ENCODE results near the gene PTGS1. TPM values are rescaled to one million over a fixed set of nuclear protein-coding genes. Genes with fewer than 3 reads are reported as not detected.
"Not testable (repeated sequence)": the region's sequence is repeated elsewhere in the genome, so short reads cannot be mapped to it uniquely, and the experiment has no call there.

The PTGS1 gene
- total RNA-seq, 1 donor from 2014 or later = 12.5 TPM

DNA sequence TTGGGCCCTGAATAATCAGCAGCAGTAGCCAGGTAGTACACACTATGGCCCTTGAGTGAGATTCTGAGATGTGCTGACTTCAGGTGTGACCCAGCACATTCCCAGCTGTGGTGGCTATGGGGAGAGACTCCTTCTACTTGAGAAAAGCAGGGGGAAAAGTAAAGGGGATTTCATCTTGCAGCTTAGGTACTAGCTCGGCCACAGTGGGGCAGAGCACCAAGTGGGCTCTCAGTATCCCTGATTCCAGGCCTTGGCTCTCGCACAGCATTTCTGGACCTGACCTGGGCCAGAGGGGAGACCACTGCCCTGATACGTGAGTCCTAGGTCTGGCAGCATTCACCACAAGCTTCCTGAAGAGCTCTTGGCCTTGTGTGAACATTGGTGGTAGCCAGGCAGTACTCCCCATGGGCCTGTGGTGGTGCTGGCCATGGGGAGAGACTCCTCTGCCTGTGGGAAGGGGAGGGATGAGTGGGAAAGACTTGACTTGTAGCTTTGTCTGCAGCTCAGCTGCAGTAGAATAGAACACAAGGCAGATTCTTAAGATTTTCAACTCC lies 27.6 kb downstream of the PTGS1 start:
- DNase-seq (ENCODE audit: low spot score) = no peak

DNA sequence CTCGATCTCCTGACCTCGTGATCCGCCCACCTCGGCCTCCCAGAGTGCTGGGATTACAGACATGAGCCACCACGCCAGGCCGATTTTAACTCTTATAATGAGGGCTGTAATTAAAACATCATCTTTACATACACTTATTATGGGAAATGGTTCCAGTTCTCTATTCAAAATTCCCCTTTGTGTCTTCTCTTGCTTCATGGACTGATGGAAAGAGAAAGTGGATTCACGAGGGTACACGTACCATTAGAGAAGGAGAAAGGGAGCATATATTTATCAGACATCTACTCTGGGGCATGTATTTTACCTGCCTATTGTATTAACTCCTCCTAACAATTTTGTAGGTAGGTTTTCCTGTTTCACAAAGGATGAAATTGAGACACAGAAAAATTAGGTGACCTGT lies 31.1 kb downstream of the PTGS1 start:
- no peak for DNase-seq (ENCODE audit: low spot score)

DNA sequence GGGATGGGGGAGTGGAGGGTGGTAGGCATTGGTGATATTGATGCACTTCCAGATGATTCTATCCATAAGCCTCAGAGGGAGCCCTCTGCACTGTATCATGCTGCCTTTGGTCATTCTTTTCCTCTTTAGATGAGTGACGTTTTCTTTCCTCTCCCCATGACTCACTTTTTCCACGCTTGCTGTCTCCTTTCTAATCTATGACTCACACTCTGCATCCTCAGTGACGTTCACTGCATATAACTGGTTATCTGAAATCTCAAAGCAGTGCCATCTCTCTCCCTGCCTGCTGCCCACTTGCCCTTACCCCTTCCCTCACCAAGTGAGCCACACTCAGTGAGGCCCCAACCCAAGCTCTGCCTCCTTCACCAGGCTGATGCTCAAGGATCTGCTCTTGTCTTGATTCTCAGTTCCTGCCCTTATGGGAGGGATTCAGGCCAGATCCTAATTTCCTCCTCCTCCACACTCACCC lies 31.6 kb downstream of the PTGS1 start:
- no peak for DNase-seq (ENCODE audit: low spot score)

DNA sequence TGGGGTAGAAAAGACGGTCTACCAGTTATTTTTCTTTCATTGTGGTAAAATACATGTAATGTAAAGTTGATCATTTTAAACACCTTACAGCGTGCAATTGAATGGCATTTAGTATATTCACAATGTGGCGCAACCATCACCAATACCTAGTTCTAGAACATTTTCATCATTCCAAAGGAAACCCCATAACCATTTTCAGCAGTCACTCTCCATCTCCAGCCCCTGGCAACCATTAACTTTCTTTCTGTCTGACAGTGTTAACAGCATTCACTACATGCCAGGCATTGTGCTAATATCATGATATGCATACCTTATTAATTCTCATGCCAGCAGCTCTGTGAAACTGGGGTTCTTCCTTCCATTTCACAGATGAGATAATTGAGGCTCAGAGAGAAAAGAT lies 32.0 kb downstream of the PTGS1 start:
- DNase-seq (ENCODE audit: low spot score) = no peak

DNA sequence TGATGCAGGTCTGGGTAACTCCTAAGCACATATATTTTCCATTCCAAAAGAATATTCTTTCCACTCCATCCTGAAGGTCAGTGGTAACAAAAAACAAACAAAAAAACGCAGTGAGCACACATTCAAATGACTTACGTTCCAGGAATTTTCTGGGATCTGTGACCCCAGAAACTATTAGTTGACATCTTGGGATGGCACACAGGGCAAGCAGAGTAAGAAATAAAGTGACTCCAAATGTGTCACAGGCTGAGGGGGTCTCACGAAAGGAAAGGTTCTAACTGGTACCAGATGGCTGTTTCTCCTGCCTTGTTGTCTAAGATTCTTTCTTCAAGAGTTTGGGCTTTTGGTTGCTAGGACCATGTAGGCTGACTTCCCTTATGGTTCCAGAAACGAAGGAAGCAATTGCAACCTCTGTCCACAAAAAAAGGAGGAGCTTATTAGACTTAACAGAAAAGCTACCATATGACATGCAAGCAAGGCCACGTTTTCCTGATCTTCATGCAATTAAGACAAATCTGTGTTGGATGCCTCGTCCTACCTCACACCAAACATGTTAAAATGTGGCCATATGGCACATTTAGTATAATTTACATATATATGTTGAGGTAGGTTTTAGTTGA lies 32.7 kb downstream of the PTGS1 start:
- DNase-seq (ENCODE audit: low spot score) = no peak

DNA sequence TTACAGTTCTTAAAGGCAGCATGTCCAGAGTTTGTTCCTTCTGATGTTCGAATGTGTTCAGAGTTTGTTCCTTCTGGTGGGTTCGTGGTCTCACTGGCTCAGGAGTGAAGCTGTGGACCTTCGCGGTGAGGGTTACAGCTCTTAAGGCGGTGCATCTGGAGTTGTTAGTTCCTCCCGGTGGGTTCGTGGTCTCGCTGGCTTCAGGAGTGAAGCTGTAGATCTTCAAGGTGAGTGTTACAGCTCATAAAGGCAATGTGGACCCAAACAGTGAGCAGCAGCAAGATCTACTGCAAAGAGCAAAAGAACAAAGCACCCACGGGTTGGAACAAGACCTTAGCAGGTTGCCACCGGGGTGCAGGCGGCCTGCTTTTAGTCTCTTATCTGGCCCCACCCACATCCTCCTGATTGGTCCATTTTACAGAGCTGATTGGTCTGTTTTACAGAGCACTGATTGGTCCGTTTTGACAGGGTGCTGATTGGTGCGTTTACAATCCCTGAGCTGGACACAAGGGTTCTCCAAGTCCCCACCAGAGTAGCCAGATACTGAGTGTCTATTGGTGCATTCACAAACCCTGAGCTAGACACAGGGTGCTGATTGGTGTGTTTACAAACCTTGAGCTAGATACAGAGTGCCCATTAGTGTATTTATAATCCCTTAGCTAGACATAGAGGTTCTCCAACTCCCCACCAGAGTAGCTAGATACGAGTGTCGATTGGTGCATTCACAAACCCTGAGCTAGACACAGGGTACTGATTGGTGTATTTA lies 34.7 kb downstream of the PTGS1 start:
- DNase-seq (ENCODE audit: low spot score) = not testable (repeated sequence)

DNA sequence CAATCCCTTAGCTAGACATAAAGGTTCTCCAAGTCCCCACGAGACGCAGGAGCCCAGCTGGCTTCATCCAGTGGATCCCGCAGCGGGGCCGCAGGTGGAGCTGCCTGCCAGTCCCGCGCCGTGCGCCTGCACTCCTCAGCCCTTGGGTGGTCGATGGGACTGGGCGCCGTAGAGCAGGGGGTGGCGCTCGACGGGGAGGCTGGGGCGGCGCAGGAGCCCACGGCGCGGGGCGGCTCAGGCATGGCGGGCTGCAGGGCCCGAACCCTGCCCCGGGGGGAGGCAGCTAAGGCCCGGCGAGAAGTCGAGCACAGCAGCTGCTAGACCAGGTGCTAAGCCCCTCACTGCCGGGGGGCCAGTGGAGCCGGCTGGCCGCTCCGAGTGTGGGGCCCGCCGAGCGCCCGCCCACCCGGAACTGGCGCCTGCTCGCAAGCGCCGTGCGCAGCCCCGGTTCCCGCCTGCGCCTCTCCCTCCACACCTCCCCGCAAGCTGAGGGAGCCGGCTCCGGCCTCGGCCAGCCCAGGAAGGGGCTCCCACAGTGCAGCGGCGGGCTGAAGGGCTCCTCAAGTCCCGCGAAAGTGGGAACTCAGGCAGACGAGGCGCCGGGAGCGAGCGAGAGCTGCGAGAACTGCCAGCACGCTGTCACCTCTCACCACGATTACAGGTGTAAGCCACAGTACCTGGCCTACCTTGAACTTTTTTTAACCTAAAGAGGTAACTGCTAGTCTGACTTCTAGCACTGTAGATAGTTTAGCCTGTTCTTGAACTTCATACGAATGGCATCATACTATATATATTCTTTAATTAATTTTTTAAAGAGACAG lies 35.5 kb downstream of the PTGS1 start:
- DNase-seq (ENCODE audit: low spot score) = no peak

DNA sequence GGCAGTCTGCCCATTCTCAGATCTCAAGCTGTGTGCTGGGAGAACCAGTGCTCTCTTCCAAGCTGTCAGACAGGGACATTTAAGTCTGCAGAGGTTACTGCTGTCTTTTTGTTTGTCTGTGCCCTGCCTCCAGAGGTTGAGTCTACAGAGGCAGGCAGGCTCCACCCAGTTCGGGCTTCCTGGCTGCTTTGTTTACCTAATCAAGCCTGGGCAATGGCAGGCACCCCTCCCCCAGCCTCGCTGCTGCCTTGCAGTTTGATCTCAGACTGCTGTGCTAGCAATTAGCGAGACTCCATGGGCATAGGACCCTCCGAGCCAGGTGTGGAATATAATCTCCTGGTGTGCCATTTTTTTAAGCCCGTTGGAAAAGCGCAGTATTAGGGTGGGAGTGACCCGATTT lies 43.3 kb downstream of the PTGS1 start:
- DNase-seq (ENCODE audit: low spot score) = not testable (repeated sequence)

DNA sequence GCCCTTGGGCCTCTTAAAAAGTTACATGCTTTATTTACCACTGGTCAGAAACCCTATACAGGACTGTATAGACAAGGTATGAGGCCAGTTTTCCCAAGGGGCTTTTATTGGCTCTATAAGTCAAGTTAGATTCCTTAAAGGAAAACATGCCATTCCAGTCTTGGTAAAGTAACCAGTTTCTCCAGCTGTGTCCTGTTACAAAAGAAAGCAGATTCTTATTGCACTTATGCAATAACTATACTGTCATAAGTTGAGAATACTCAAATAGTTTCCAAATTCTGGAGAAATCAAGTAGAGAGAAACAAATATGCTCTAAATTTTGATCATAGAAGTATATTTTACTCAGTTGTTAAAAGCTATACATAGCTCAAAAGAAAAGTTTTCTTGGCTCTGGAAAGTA lies 47.2 kb downstream of the PTGS1 start:
- DNase-seq (ENCODE audit: low spot score) = no peak

DNA sequence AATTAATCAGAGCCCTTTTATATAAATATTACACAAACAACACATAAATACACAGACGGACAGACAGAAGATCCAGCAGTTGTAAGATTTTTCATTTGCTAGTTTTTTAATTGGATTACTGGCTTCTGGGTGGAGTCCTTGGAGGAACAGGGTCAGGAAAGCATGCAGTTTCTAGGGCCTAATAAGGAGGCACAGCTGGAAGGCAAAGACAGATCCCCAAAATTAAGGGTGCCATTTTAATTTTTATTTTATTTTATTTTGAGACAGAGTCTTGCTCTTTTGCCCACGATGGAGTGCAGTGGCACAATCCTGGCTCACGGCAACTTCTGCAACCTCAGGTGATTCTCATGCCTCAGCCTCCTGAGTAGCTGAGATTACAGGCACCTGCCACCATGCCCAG lies 49.5 kb downstream of the PTGS1 start:
- DNase-seq (ENCODE audit: low spot score) = no peak

DNA sequence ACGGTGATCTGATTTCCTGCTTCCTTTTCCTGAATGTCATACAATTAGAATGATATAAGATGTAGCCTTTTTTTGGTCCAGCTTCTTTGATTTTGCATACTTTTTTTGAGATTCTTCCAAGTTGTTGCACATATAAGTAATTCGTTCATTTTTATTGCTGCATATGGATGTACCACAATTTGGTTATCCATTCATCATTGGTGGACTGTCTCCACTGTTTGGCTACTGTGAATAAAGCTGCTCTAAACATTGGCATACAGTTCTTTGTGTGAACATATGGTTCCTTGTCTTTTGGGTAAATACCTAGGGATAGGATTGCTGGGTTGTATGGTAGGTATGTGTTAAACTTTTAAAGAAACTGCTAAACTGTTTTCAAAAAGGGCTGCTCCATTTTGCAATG lies 54.3 kb downstream of the PTGS1 start:
- DNase-seq (ENCODE audit: low spot score) = no peak

DNA sequence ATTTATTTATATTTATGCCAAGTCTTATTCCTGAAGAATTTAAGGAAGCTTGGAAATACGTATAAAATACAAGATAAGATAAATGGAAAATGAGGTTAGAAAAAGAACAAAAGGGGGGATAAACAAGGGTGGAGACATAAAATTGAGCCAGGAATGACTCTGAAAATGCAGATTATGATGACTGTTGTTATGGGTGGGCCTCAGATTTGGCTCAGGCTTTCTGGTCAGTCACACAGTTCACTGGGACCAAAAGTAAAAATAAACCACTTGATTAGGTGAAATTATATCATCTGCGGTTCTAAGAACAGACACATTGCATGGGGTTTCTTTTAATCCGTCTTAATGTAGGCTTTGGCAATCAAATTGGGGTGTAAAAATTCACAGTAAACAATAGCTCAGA lies 55.9 kb downstream of the PTGS1 start:
- DNase-seq (ENCODE audit: low spot score) = no peak

DNA sequence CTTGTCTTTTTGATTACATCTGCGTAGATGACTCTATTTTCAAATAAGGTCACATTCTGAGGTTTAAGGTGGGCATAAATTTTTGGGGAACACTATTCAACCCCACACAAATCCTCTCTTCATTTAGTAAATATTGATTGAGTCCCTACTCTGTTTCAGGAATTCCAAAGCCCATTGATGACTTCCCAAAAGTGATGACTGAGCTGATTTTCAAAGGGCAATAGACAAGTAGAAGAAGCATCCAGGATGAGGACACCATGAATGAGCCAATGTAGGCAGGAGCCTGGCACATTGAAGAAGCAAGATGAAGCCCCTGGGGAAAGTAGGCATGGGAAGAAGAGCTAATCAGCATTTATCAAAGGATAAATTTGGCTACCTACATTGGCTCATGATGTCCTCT lies 71.7 kb downstream of the PTGS1 start:
- no peak for DNase-seq (ENCODE audit: low spot score)

DNA sequence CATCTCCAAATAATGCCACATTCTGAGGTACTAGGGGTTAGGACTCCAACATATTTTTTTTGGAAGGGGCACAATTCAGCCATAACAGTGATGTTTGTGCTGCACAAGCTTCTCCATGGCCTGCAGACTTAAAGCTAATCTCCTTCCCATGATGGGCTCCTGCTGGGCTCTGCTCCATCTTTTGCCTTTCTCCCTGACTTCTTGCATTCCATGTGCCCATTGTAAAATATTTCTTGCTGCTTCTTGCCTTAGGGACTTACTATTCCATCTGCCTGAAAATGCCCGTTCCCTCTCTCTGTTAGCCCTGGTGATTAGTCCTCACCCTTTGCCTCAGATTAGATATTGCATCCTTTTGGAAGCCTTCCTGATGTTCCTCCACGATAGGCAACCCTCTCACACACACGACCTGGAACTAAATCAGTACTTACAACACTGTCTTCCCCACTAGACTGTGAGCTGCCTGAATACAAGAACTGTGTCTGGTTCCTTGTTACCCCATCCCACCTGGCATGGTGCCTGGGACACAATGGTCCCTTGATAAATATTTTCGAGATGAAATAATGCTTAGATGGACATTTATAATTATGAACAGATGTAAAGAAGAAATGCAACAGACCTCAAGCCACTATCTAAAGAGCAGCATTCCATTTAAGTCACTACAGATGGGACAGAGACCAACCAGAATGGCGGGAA lies 73.4 kb downstream of the PTGS1 start:
- no peak for DNase-seq (ENCODE audit: low spot score)

Other genes with a start within 250 kb of the PTGS1 start
- 38.1 TPM for gene NDUFA8, start 211.2 kb upstream of the PTGS1 start, total RNA-seq
- 1.4 TPM for gene MORN5, start 211.1 kb upstream of the PTGS1 start, total RNA-seq
- 5.7 TPM for gene LHX6, start 142.1 kb upstream of the PTGS1 start, total RNA-seq
- 25.0 TPM for gene RBM18, start 106.2 kb upstream of the PTGS1 start, total RNA-seq
- gene MRRF, start 106.1 kb upstream of the PTGS1 start, total RNA-seq = 61.5 TPM
- gene OR1J1, start 106.9 kb downstream of the PTGS1 start, total RNA-seq = not detected
- gene OR1J2, start 139.8 kb downstream of the PTGS1 start, total RNA-seq = 0.42 TPM
- gene OR1J4, start 148.1 kb downstream of the PTGS1 start, total RNA-seq = not detected
- not detected for gene OR1N1, start 156.3 kb downstream of the PTGS1 start, total RNA-seq
- not detected for gene OR1N2, start 182.1 kb downstream of the PTGS1 start, total RNA-seq
- gene OR1L8, start 212.4 kb downstream of the PTGS1 start, total RNA-seq = not detected
- gene OR1Q1, start 243.7 kb downstream of the PTGS1 start, total RNA-seq = not detected

All from ureter (tissue), 1 donor.